HepG2 (cell line): ENCODE results near the gene PPP2R5D. TPM values are rescaled to one million over a fixed set of nuclear protein-coding genes. Genes with fewer than 3 reads are reported as not detected.

ENCODE experiments used
- ATF1 ChIP-seq: IDR thresholded peaks from 2 replicates; pipeline ENCODE4 v1.6.1; 2016; ENCODE audit warnings: mild to moderate bottlenecking, control low read depth
- FLYWCH1 ChIP-seq: sonication (generic); formaldehyde crosslinking; IDR thresholded peaks from 2 replicates; pipeline ENCODE4 v1.8.1; 2023; ENCODE audit warnings: mild to moderate bottlenecking, missing genetic modification reagents
- MAF1 ChIP-seq: sonication (generic); formaldehyde crosslinking; IDR thresholded peaks from 2 replicates; pipeline ENCODE4 v1.5.0; 2020; ENCODE audit warnings: missing genetic modification reagents, borderline replicate concordance
- MED8 ChIP-seq: sonication (generic); formaldehyde crosslinking; IDR thresholded peaks from 2 replicates; pipeline ENCODE4 v1.8.1; 2023; ENCODE audit warnings: mild to moderate bottlenecking, missing genetic modification reagents; ENCODE audit not compliant: insufficient replicate concordance
- MXD4 ChIP-seq: IDR thresholded peaks from 2 replicates; pipeline ENCODE4 v1.6.1; 2016; ENCODE audit warnings: mild to moderate bottlenecking, missing biosample characterization, missing genetic modification reagents
- SOX13 ChIP-seq, 3 experiments: fragments of 450-650 bp in 1 of 3; sonication (generic) in 1 of 3; formaldehyde crosslinking in 1 of 3; IDR thresholded peaks in 2 of 3; conservative IDR thresholded peaks in 1 of 3; 2 replicates each; pipeline versions ENCODE4 v1.5.0 to v1.6.1; 2016 to 2020; ENCODE audit warnings: antibody characterized with exemption in 1 of 3, mild to moderate bottlenecking in 1 of 3, missing compliant biosample characterization in 1 of 3, missing genetic modification reagents in 1 of 3, moderate library complexity in 1 of 3
- TBP ChIP-seq: sonication (generic); formaldehyde crosslinking; IDR thresholded peaks from 2 replicates; pipeline ENCODE4 v1.5.0; 2020; ENCODE audit warnings: missing genetic modification reagents
- XBP1 ChIP-seq: sonication (generic); formaldehyde crosslinking; IDR thresholded peaks from 2 replicates; pipeline ENCODE4 v1.5.0; 2020; ENCODE audit warnings: missing genetic modification reagents
- ZNF143 ChIP-seq: sonication (generic); formaldehyde crosslinking; IDR thresholded peaks from 2 replicates; pipeline ENCODE4 v1.4.0; 2020; ENCODE audit warnings: missing genetic modification reagents
- ZNF558 ChIP-seq: sonication (generic); formaldehyde crosslinking; IDR thresholded peaks from 2 replicates; pipeline ENCODE4 v1.9.0; 2022; ENCODE audit warnings: mild to moderate bottlenecking, missing genetic modification reagents, borderline replicate concordance
- ZNF703 ChIP-seq: sonication (generic); formaldehyde crosslinking; IDR thresholded peaks from 2 replicates; pipeline ENCODE4 v1.5.1; 2020; ENCODE audit warnings: missing genetic modification reagents, mild to moderate bottlenecking, moderate library complexity, borderline replicate concordance
- ZNF878 ChIP-seq: sonication (generic); formaldehyde crosslinking; IDR thresholded peaks from 2 replicates; pipeline ENCODE4 v1.8.1; 2023; ENCODE audit warnings: mild to moderate bottlenecking, missing genetic modification reagents, moderate library complexity
- polyA plus RNA-seq, 8 experiments: library from polyadenylated mRNA; depleted of rRNA in 3 of 8; stranded (reverse) in 7 of 8; unstranded in 1 of 8; fragments of >200 nt; fragmentation: Illumina TruSeq in 4 of 8; extraction: Trizol in 4 of 8; gene quantifications; 2 replicates each; pipeline versions ENCODE4 v1.2.1 to v1.2.3, GENCODE V29; 2011 to 2016; ENCODE audit warnings: low read depth in 4 of 8, missing spikeins in 1 of 8, mixed read lengths in 1 of 8; ENCODE audit not compliant: insufficient read depth in 1 of 8
- total RNA-seq, 5 experiments: library from RNA; depleted of rRNA; stranded (reverse); fragments of >200 nt; fragmentation: Illumina TruSeq; extraction: Trizol; gene quantifications; 2 replicates each; pipeline ENCODE4 v1.2.3, GENCODE V29; 2016; ENCODE audit warnings: low read depth in 1 of 5
- TF ChIP-seq, protein P1 (sequence below): sonication (generic); formaldehyde crosslinking; IDR thresholded peaks from 2 replicates; pipeline ENCODE4 v1.5.0; 2020; ENCODE audit warnings: mild to moderate bottlenecking, missing genetic modification reagents, moderate library complexity
- TF ChIP-seq, protein P2 (sequence below): sonication (generic); formaldehyde crosslinking; IDR thresholded peaks from 2 replicates; pipeline ENCODE4 v1.4.0; 2020; ENCODE audit warnings: missing genetic modification reagents
- TF ChIP-seq, protein P3 (sequence below): sonication (generic); formaldehyde crosslinking; IDR thresholded peaks from 2 replicates; pipeline ENCODE4 v1.8.0; 2022; ENCODE audit warnings: missing genetic modification reagents, mild to moderate bottlenecking, moderate library complexity, borderline replicate concordance
- TF ChIP-seq, protein P4 (sequence below): sonication (generic); formaldehyde crosslinking; IDR thresholded peaks from 2 replicates; pipeline ENCODE4 v1.5.1; 2020; ENCODE audit warnings: missing genetic modification reagents, mild to moderate bottlenecking, borderline replicate concordance
- TF ChIP-seq, protein P5 (sequence below): sonication (generic); formaldehyde crosslinking; IDR thresholded peaks from 2 replicates; pipeline ENCODE4 v1.5.0; 2020; ENCODE audit warnings: missing genetic modification reagents
- TF ChIP-seq, protein P6 (sequence below): sonication (generic); formaldehyde crosslinking; IDR thresholded peaks from 2 replicates; pipeline ENCODE4 v1.4.0; 2020; ENCODE audit warnings: mild to moderate bottlenecking, missing genetic modification reagents

The PPP2R5D gene
- total and polyA plus RNA-seq, 2 of the 13 experiments (the other 11 are each of a cell fraction or from before 2014, with no cell fraction given) = 53.7 to 60.4 TPM

DNA sequence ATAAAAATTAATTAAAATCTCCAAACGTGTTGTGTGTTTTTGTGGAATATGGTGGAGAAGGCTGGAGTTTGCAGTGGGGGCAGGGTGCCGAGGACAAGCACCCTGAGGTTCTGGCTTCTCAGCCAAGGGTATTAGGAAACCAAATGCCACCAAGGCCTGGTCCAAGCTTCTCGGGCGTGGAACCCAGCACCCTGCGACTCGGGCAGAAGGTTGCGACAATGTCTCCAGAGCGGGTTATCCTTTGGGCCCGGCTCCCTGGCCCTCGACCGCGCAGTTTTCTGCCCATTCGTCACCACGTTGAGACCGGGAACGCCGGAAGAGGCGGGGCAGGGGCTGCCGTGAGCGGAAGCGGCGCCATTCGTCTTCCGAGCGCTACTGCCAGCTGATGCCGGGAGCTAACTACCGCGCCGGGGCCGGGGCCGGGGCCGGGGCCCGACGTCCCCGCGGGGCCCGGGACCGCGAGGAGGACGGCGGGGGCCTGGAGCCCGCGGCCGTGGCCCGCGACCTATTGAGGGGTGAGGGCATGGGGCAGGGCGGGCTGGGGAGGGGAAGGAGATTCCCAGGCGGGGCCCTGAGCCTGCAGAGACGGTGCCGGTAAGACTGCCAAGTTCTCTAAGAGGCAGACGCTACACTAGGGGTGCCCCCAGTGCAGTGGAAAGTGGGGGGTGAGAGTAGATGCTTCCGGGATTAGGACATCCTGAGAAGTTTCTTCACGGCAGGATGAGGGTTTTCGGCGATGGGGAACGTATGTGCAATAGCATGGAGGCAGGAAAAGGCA is 37.1 kb downstream of the PPP2R5D start, which contains the start of gene RRP36 (continued):
- TF ChIP-seq, protein P1, sequence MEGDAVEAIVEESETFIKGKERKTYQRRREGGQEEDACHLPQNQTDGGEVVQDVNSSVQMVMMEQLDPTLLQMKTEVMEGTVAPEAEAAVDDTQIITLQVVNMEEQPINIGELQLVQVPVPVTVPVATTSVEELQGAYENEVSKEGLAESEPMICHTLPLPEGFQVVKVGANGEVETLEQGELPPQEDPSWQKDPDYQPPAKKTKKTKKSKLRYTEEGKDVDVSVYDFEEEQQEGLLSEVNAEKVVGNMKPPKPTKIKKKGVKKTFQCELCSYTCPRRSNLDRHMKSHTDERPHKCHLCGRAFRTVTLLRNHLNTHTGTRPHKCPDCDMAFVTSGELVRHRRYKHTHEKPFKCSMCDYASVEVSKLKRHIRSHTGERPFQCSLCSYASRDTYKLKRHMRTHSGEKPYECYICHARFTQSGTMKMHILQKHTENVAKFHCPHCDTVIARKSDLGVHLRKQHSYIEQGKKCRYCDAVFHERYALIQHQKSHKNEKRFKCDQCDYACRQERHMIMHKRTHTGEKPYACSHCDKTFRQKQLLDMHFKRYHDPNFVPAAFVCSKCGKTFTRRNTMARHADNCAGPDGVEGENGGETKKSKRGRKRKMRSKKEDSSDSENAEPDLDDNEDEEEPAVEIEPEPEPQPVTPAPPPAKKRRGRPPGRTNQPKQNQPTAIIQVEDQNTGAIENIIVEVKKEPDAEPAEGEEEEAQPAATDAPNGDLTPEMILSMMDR (CRISPR knock-in tag) = 0 out of 2 replicates have a peak, but pooled peaks have one; percentile 10
- TF ChIP-seq, protein P2, sequence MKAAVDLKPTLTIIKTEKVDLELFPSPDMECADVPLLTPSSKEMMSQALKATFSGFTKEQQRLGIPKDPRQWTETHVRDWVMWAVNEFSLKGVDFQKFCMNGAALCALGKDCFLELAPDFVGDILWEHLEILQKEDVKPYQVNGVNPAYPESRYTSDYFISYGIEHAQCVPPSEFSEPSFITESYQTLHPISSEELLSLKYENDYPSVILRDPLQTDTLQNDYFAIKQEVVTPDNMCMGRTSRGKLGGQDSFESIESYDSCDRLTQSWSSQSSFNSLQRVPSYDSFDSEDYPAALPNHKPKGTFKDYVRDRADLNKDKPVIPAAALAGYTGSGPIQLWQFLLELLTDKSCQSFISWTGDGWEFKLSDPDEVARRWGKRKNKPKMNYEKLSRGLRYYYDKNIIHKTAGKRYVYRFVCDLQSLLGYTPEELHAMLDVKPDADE (CRISPR knock-in tag) = no peak
- TF ChIP-seq TBP (0 out of 2 replicates have a peak, but pooled peaks have one; percentile 60), SOX13 (IDR thresholded peaks at IDR 0.05) (no peak), SOX13 (CRISPR knock-in tag; conservative IDR thresholded peaks at IDR 0.05 in 1 of 2, IDR thresholded peaks at IDR 0.05 in 1 of 2) (peak in 1 of 2 experiments; percentile 31; a peak in 2 of 4 replicates), ZNF558 (CRISPR knock-in tag) (no peak), MED8 (CRISPR knock-in tag) (peak; percentile 67), ZNF143 (CRISPR knock-in tag) (peak; percentile 73), ZNF878 (CRISPR knock-in tag) (peak; percentile 44; the same call in 1 of the 2 replicates), MXD4 (CRISPR knock-in tag) (peak; percentile 62; the same call in 1 of the 2 replicates), MAF1 (CRISPR knock-in tag) (0 out of 2 replicates have a peak, but pooled peaks have one; percentile 38), ZNF703 (CRISPR knock-in tag) (no peak), XBP1 (CRISPR knock-in tag) (peak; percentile 82; the same call in 1 of the 2 replicates), FLYWCH1 (no peak), ATF1 (CRISPR knock-in tag) (no peak)
- TF ChIP-seq, protein P3, sequence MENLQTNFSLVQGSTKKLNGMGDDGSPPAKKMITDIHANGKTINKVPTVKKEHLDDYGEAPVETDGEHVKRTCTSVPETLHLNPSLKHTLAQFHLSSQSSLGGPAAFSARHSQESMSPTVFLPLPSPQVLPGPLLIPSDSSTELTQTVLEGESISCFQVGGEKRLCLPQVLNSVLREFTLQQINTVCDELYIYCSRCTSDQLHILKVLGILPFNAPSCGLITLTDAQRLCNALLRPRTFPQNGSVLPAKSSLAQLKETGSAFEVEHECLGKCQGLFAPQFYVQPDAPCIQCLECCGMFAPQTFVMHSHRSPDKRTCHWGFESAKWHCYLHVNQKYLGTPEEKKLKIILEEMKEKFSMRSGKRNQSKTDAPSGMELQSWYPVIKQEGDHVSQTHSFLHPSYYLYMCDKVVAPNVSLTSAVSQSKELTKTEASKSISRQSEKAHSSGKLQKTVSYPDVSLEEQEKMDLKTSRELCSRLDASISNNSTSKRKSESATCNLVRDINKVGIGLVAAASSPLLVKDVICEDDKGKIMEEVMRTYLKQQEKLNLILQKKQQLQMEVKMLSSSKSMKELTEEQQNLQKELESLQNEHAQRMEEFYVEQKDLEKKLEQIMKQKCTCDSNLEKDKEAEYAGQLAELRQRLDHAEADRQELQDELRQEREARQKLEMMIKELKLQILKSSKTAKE (CRISPR knock-in tag) = no peak
- TF ChIP-seq, protein P4, sequence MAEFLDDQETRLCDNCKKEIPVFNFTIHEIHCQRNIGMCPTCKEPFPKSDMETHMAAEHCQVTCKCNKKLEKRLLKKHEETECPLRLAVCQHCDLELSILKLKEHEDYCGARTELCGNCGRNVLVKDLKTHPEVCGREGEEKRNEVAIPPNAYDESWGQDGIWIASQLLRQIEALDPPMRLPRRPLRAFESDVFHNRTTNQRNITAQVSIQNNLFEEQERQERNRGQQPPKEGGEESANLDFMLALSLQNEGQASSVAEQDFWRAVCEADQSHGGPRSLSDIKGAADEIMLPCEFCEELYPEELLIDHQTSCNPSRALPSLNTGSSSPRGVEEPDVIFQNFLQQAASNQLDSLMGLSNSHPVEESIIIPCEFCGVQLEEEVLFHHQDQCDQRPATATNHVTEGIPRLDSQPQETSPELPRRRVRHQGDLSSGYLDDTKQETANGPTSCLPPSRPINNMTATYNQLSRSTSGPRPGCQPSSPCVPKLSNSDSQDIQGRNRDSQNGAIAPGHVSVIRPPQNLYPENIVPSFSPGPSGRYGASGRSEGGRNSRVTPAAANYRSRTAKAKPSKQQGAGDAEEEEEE = no peak
- TF ChIP-seq, protein P5, sequence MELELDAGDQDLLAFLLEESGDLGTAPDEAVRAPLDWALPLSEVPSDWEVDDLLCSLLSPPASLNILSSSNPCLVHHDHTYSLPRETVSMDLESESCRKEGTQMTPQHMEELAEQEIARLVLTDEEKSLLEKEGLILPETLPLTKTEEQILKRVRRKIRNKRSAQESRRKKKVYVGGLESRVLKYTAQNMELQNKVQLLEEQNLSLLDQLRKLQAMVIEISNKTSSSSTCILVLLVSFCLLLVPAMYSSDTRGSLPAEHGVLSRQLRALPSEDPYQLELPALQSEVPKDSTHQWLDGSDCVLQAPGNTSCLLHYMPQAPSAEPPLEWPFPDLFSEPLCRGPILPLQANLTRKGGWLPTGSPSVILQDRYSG = peak; percentile 27; the same call in 1 of the 2 replicates
- TF ChIP-seq, protein P6, sequence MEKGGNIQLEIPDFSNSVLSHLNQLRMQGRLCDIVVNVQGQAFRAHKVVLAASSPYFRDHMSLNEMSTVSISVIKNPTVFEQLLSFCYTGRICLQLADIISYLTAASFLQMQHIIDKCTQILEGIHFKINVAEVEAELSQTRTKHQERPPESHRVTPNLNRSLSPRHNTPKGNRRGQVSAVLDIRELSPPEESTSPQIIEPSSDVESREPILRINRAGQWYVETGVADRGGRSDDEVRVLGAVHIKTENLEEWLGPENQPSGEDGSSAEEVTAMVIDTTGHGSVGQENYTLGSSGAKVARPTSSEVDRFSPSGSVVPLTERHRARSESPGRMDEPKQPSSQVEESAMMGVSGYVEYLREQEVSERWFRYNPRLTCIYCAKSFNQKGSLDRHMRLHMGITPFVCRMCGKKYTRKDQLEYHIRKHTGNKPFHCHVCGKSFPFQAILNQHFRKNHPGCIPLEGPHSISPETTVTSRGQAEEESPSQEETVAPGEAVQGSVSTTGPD = no peak
